Liver (tissue), 9 donors: ENCODE data around the gene SETBP1. TPM values are rescaled to one million over a fixed set of nuclear protein-coding genes. Genes with fewer than 3 reads are reported as not detected.

Source experiments
- DNase-seq: peaks from one replicate; pipeline ENCODE4 v3.0.0-alpha.2; 2017; ENCODE audit warnings: low spot score
- H3K27ac ChIP-seq, 2 donors: one replicate each; pipeline ENCODE4 v1.7.0; 2013; ENCODE audit warnings: inconsistent platforms in 2 of 2, low read length in 2 of 2, control low read depth in 1 of 2, low read depth in 1 of 2, mild to moderate bottlenecking in 1 of 2
- H3K27me3 ChIP-seq, 4 donors: one replicate each; pipeline versions ENCODE4 v1.6.1 to v1.7.0; 2013; ENCODE audit warnings: low read length in 3 of 4, inconsistent platforms in 1 of 4, mild to moderate bottlenecking in 1 of 4, moderate library complexity in 1 of 4; ENCODE audit not compliant: control insufficient read depth in 4 of 4, insufficient read depth in 4 of 4
- H3K36me3 ChIP-seq, 4 donors: one replicate each; pipeline versions ENCODE4 v1.6.1 to v1.7.0; 2013; ENCODE audit warnings: low read length in 3 of 4, mild to moderate bottlenecking in 3 of 4, low read depth in 1 of 4, moderate library complexity in 1 of 4; ENCODE audit not compliant: control insufficient read depth in 4 of 4, insufficient read depth in 3 of 4
- H3K4me1 ChIP-seq, 4 donors: one replicate each; pipeline versions ENCODE4 v1.6.1 to v1.7.0; 2013; ENCODE audit warnings: low read length in 3 of 4, mild to moderate bottlenecking in 3 of 4, moderate library complexity in 1 of 4; ENCODE audit not compliant: control insufficient read depth in 4 of 4, insufficient read depth in 4 of 4
- H3K4me3 ChIP-seq, 3 donors: one replicate each; pipeline versions ENCODE4 v1.6.1 to v1.7.0; 2013; ENCODE audit warnings: low read length in 3 of 3, control low read depth in 1 of 3, low read depth in 1 of 3, mild to moderate bottlenecking in 1 of 3
- H3K9ac ChIP-seq, 2 donors: one replicate each; pipeline ENCODE4 v1.7.0; 2013; ENCODE audit warnings: low read length in 2 of 2, mild to moderate bottlenecking in 2 of 2, moderate library complexity in 2 of 2, control low read depth in 1 of 2, low read depth in 1 of 2
- H3K9me3 ChIP-seq, 4 donors: one replicate each; pipeline versions ENCODE4 v1.6.1 to v1.7.0; 2013; ENCODE audit warnings: low read length in 3 of 4; ENCODE audit not compliant: control insufficient read depth in 4 of 4
- EGR1 ChIP-seq, 2 donors: IDR thresholded peaks; 2 replicates each; pipeline ENCODE4 v1.6.1; 2016 to 2018; ENCODE audit warnings: antibody characterized with exemption in 2 of 2, low read depth in 2 of 2
- FOXA1 ChIP-seq: IDR thresholded peaks from 2 replicates; pipeline ENCODE4 v1.6.1; 2016; ENCODE audit warnings: antibody characterized with exemption
- FOXA2 ChIP-seq: IDR thresholded peaks from 2 replicates; pipeline ENCODE4 v1.6.1; 2016; ENCODE audit warnings: antibody characterized with exemption
- GABPA ChIP-seq, 2 donors: IDR thresholded peaks in 1 of 2; conservative IDR thresholded peaks in 1 of 2; 2 replicates each; pipeline ENCODE4 v1.6.1; 2016; ENCODE audit warnings: antibody characterized with exemption in 2 of 2, mild to moderate bottlenecking in 1 of 2, moderate library complexity in 1 of 2
- HNF4A ChIP-seq, 2 donors: conservative IDR thresholded peaks; 2 replicates each; pipeline ENCODE4 v1.6.1; 2016; ENCODE audit warnings: antibody characterized with exemption in 2 of 2, mild to moderate bottlenecking in 2 of 2
- HNF4G ChIP-seq: IDR thresholded peaks from 2 replicates; pipeline ENCODE4 v1.6.1; 2016; ENCODE audit warnings: antibody characterized with exemption
- JUND ChIP-seq, 2 donors: IDR thresholded peaks; 2 replicates each; pipeline ENCODE4 v1.6.1; 2016; ENCODE audit warnings: antibody characterized with exemption in 2 of 2
- NR2F2 ChIP-seq: IDR thresholded peaks from 2 replicates; pipeline ENCODE4 v1.6.1; 2016; ENCODE audit warnings: antibody characterized with exemption
- RAD21 ChIP-seq, 2 donors: IDR thresholded peaks; 2 replicates each; pipeline ENCODE4 v1.6.1; 2016; ENCODE audit warnings: antibody characterized with exemption in 2 of 2, mild to moderate bottlenecking in 2 of 2
- RXRA ChIP-seq, 2 donors: IDR thresholded peaks; 2 replicates each; pipeline ENCODE4 v1.6.1; 2017 to 2018; ENCODE audit warnings: antibody characterized with exemption in 2 of 2, mild to moderate bottlenecking in 1 of 2
- SP1 ChIP-seq: IDR thresholded peaks from 2 replicates; pipeline ENCODE4 v1.6.1; 2018; ENCODE audit warnings: antibody characterized with exemption, mild to moderate bottlenecking
- TAF1 ChIP-seq: conservative IDR thresholded peaks from 2 replicates; pipeline ENCODE4 v1.6.1; 2016; ENCODE audit warnings: antibody characterized with exemption, mild to moderate bottlenecking
- YY1 ChIP-seq: IDR thresholded peaks from 2 replicates; pipeline ENCODE4 v1.6.1; 2016; ENCODE audit warnings: antibody characterized with exemption, mild to moderate bottlenecking
- WGBS: extraction: QIAGEN DNeasy Blood & Tissue Kit; methylation state at CpG from one replicate; pipeline ENCODE4 v1.1.7; 2013; 5-methylcytosine and 5-hydroxymethylcytosine counted together
- polyA plus RNA-seq, 2 donors: library from polyadenylated mRNA; stranded (reverse) in 1 of 2; unstranded in 1 of 2; fragments of 200-250 nt in 1 of 2; fragments of >200 nt in 1 of 2; fragmentation: Nextera tagmentation in 1 of 2; extraction: Ambion mirVana in 1 of 2; gene quantifications; one replicate each; pipeline versions ENCODE4 v1.2.1 to v1.2.3, GENCODE V29; 2013 to 2015
- total RNA-seq, 2 donors: library from RNA; depleted of rRNA; stranded (reverse); fragments of >200 nt; gene quantifications; one replicate each; pipeline ENCODE4 v1.2.3, GENCODE V29; 2014
- TF ChIP-seq, protein P1 (sequence below): fragments of 150-350 bp; IDR thresholded peaks from 2 replicates; pipeline ENCODE4 v1.5.1; 2017; ENCODE audit warnings: improper control_type of control experiment, low read depth, low read length; ENCODE audit not compliant: missing input control
- TF ChIP-seq, protein P2 (sequence below): IDR thresholded peaks from 2 replicates; pipeline ENCODE4 v1.6.1; 2016; ENCODE audit warnings: antibody characterized with exemption
- TF ChIP-seq, protein P3 (sequence below): IDR thresholded peaks from 2 replicates; pipeline ENCODE4 v1.6.1; 2016; ENCODE audit warnings: antibody characterized with exemption
- TF ChIP-seq, protein P4 (sequence below): IDR thresholded peaks from 2 replicates; pipeline ENCODE4 v1.6.1; 2016; ENCODE audit warnings: antibody characterized with exemption, mild to moderate bottlenecking
- TF ChIP-seq, protein P5 (sequence below): IDR thresholded peaks from 2 replicates; pipeline ENCODE4 v1.6.1; 2016; ENCODE audit warnings: antibody characterized with exemption
- donor health status: healthy.
- donor health status: healthy.
- donor health status: healthy.
- donor health status: healthy.
- donor health status: healthy.

The SETBP1 gene
- total and polyA plus RNA-seq, 4 donors: 2.5 to 15.8 (median 4.7) TPM

DNA sequence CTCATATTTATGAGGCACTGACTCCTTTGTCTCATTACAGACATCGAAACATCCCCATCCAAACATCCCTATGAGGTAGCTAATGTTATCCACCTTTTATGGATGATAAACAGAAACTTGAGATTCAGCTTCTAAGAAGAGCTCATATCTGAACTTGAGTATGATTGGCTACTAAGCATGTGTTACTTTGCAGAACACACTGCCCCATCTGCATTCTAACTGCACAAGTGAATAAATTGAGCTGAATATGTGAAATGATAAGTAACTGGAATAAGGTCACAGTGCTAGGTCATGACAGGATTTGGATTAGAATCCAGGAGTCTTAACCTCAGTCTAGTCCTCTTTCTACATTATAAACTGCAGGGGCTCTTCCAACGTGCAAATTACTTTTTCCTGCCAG, 172.7 kb downstream of the SETBP1 start:
- WGBS: 78% methylated on average over 2 of the region's 2 CpGs
- no peak overlapping the region for H3K27ac ChIP-seq

More for the DNA sequence above, 172.7 kb downstream of the SETBP1 start:
- Histone ChIP-seq H3K27me3 (no peaks in the 10 kb centered on the region), H3K9ac (no peak overlapping the region), H3K4me1 (peaks cover 0 to 21% (median 15%) of the 10 kb centered on the region in 4 donors), H3K4me3 (no peak overlapping the region), H3K36me3 (no peaks in the 10 kb centered on the region), H3K9me3 (no peaks in the 10 kb centered on the region)
- TF ChIP-seq RAD21 (IDR thresholded peaks at IDR 0.05): no peak
- no peak for TF ChIP-seq HNF4A (conservative IDR thresholded peaks at IDR 0.05)
- TF ChIP-seq, protein P1, sequence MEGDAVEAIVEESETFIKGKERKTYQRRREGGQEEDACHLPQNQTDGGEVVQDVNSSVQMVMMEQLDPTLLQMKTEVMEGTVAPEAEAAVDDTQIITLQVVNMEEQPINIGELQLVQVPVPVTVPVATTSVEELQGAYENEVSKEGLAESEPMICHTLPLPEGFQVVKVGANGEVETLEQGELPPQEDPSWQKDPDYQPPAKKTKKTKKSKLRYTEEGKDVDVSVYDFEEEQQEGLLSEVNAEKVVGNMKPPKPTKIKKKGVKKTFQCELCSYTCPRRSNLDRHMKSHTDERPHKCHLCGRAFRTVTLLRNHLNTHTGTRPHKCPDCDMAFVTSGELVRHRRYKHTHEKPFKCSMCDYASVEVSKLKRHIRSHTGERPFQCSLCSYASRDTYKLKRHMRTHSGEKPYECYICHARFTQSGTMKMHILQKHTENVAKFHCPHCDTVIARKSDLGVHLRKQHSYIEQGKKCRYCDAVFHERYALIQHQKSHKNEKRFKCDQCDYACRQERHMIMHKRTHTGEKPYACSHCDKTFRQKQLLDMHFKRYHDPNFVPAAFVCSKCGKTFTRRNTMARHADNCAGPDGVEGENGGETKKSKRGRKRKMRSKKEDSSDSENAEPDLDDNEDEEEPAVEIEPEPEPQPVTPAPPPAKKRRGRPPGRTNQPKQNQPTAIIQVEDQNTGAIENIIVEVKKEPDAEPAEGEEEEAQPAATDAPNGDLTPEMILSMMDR: no peak
- TF ChIP-seq, protein P2, sequence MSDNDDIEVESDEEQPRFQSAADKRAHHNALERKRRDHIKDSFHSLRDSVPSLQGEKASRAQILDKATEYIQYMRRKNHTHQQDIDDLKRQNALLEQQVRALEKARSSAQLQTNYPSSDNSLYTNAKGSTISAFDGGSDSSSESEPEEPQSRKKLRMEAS: no peak
- no peak for TF ChIP-seq FOXA1
- TF ChIP-seq YY1: no peak
- TF ChIP-seq, protein P3, sequence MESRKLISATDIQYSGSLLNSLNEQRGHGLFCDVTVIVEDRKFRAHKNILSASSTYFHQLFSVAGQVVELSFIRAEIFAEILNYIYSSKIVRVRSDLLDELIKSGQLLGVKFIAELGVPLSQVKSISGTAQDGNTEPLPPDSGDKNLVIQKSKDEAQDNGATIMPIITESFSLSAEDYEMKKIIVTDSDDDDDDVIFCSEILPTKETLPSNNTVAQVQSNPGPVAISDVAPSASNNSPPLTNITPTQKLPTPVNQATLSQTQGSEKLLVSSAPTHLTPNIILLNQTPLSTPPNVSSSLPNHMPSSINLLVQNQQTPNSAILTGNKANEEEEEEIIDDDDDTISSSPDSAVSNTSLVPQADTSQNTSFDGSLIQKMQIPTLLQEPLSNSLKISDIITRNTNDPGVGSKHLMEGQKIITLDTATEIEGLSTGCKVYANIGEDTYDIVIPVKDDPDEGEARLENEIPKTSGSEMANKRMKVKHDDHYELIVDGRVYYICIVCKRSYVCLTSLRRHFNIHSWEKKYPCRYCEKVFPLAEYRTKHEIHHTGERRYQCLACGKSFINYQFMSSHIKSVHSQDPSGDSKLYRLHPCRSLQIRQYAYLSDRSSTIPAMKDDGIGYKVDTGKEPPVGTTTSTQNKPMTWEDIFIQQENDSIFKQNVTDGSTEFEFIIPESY: no peak
- no peak for TF ChIP-seq RXRA (IDR thresholded peaks at IDR 0.05)
- no peak for TF ChIP-seq GABPA (IDR thresholded peaks at IDR 0.05 in 1 of 2, conservative IDR thresholded peaks at IDR 0.05 in 1 of 2)
- TF ChIP-seq, protein P4, sequence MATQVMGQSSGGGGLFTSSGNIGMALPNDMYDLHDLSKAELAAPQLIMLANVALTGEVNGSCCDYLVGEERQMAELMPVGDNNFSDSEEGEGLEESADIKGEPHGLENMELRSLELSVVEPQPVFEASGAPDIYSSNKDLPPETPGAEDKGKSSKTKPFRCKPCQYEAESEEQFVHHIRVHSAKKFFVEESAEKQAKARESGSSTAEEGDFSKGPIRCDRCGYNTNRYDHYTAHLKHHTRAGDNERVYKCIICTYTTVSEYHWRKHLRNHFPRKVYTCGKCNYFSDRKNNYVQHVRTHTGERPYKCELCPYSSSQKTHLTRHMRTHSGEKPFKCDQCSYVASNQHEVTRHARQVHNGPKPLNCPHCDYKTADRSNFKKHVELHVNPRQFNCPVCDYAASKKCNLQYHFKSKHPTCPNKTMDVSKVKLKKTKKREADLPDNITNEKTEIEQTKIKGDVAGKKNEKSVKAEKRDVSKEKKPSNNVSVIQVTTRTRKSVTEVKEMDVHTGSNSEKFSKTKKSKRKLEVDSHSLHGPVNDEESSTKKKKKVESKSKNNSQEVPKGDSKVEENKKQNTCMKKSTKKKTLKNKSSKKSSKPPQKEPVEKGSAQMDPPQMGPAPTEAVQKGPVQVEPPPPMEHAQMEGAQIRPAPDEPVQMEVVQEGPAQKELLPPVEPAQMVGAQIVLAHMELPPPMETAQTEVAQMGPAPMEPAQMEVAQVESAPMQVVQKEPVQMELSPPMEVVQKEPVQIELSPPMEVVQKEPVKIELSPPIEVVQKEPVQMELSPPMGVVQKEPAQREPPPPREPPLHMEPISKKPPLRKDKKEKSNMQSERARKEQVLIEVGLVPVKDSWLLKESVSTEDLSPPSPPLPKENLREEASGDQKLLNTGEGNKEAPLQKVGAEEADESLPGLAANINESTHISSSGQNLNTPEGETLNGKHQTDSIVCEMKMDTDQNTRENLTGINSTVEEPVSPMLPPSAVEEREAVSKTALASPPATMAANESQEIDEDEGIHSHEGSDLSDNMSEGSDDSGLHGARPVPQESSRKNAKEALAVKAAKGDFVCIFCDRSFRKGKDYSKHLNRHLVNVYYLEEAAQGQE: no peak
- no peak for TF ChIP-seq FOXA2
- TF ChIP-seq NR2F2: no peak
- TF ChIP-seq, protein P5, sequence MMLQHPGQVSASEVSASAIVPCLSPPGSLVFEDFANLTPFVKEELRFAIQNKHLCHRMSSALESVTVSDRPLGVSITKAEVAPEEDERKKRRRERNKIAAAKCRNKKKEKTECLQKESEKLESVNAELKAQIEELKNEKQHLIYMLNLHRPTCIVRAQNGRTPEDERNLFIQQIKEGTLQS: no peak
- no peak for TF ChIP-seq TAF1
- TF ChIP-seq JUND (IDR thresholded peaks at IDR 0.05): no peak
- no peak for TF ChIP-seq EGR1 (IDR thresholded peaks at IDR 0.05; ENCODE audit: low read depth in 2 of 2)
- no peak for TF ChIP-seq HNF4G
- TF ChIP-seq SP1: no peak
- DNase-seq: no peak
